ENCODE results near the gene CAPN11. TPM values are rescaled to one million over a fixed set of nuclear protein-coding genes. Genes with fewer than 3 reads are reported as not detected.
A peak's percentile ranks its signal among the peaks of the same experiment; 100 is the strongest.

Gene CAPN11
- total and polyA plus RNA-seq, 2 donors from 2014 or later, result 0.39 to 2.3 TPM

- no peak for FAIRE-seq
- no peak overlapping the region for H3K9ac ChIP-seq (ENCODE audit: low read length in 3 of 3)
- no peak for DNase-seq
- H3K9me3 ChIP-seq (ENCODE audit: control insufficient read depth in 2 of 3, insufficient read depth in 1 of 3, low read length in 3 of 3), result no peaks in the 10 kb centered on the region
- TF ChIP-seq CTCF (IDR thresholded peaks at IDR 0.05; ENCODE audit: borderline replicate concordance, extremely low read depth, insufficient read depth), result no peak
- H3K36me3 ChIP-seq (ENCODE audit: control insufficient read depth in 2 of 3, insufficient read depth in 3 of 3, low read length in 3 of 3), result no peaks in the 10 kb centered on the region
- peaks cover 6 to 15% (median 14%) of the 10 kb centered on the region in 3 donors for H3K4me1 ChIP-seq (ENCODE audit: control insufficient read depth in 2 of 3, insufficient read depth in 2 of 3, low read depth in 1 of 3, low read length in 3 of 3)
- H3K4me3 ChIP-seq (ENCODE audit: low read length in 3 of 3), result no peak overlapping the region
- intact Hi-C loops (cut with DNase I), result no loop called here
- H3K27me3 ChIP-seq (ENCODE audit: control insufficient read depth, insufficient read depth, low read length), result no peaks in the 10 kb centered on the region
- H3K27ac ChIP-seq (ENCODE audit: low read depth in 2 of 2, low read length in 2 of 2), result no peak overlapping the region
Measured at GRCh38 chr6:44123544-44123943, 35.1 kb upstream of the CAPN11 start.

GRCh38 chr6:44126320-44127149 lies 32.1 kb upstream of the CAPN11 start:
- peak overlapping the region; percentile 71 to 82 for H3K27ac ChIP-seq (ENCODE audit: low read depth in 2 of 2, low read length in 2 of 2)

GRCh38 chr6:44127186-44128019 lies 31.2 kb upstream of the CAPN11 start, which contains the start of the genes MRPL14 and TMEM63B:
Gene MRPL14, minus strand, starts transcription at chr6:44127452. Its CDS starts 10,841 bp downstream, at chr6:44116611.
Gene TMEM63B, plus strand, starts transcription at chr6:44127554. Its CDS starts 7,031 bp downstream, at chr6:44134585.
- H3K4me1 ChIP-seq (ENCODE audit: control insufficient read depth in 2 of 3, insufficient read depth in 2 of 3, low read depth in 1 of 3, low read length in 3 of 3), result peaks cover 6 to 17% (median 15%) of the 10 kb centered on the region in 3 donors
- peak within 1 kb of the TSS; percentile 56 to 76 (median 70) for H3K4me3 ChIP-seq (ENCODE audit: low read length in 3 of 3)
- no peaks in the 10 kb centered on the region for H3K9me3 ChIP-seq (ENCODE audit: control insufficient read depth in 2 of 3, insufficient read depth in 1 of 3, low read length in 3 of 3)
- peak; percentile 91 to 96 (median 95) for DNase-seq
- H3K27me3 ChIP-seq (ENCODE audit: control insufficient read depth, insufficient read depth, low read length), result no peaks in the 10 kb centered on the region
- FAIRE-seq, result no peak
- TF ChIP-seq CTCF (IDR thresholded peaks at IDR 0.05; ENCODE audit: borderline replicate concordance, extremely low read depth, insufficient read depth), result no peak
- H3K27ac ChIP-seq (ENCODE audit: low read depth in 2 of 2, low read length in 2 of 2), result peak within 1 kb of the TSS; percentile 71 to 82
- H3K36me3 ChIP-seq (ENCODE audit: control insufficient read depth in 2 of 3, insufficient read depth in 3 of 3, low read length in 3 of 3), result no peaks in the 10 kb centered on the region
- intact Hi-C loops (cut with DNase I), result no loop called here
- H3K9ac ChIP-seq (ENCODE audit: low read length in 3 of 3), result peak within 1 kb of the TSS; percentile 51 to 68 (median 66)

More at GRCh38 chr6:44126320-44127149, 32.1 kb upstream of the CAPN11 start:
- no peak for TF ChIP-seq CTCF (IDR thresholded peaks at IDR 0.05; ENCODE audit: borderline replicate concordance, extremely low read depth, insufficient read depth)
- H3K9me3 ChIP-seq (ENCODE audit: control insufficient read depth in 2 of 3, insufficient read depth in 1 of 3, low read length in 3 of 3), result no peaks in the 10 kb centered on the region
- no peaks in the 10 kb centered on the region for H3K27me3 ChIP-seq (ENCODE audit: control insufficient read depth, insufficient read depth, low read length)
- peaks cover 6 to 17% (median 15%) of the 10 kb centered on the region in 3 donors for H3K4me1 ChIP-seq (ENCODE audit: control insufficient read depth in 2 of 3, insufficient read depth in 2 of 3, low read depth in 1 of 3, low read length in 3 of 3)
- H3K9ac ChIP-seq (ENCODE audit: low read length in 3 of 3), result peak overlapping the region; percentile 49 to 68 (median 64)
- intact Hi-C loops (cut with DNase I), result no loop called here
- peak overlapping the region; percentile 56 to 76 (median 70) for H3K4me3 ChIP-seq (ENCODE audit: low read length in 3 of 3)
- DNase-seq (peak; percentile 83 to 90 (median 87)), FAIRE-seq (no peak)
- H3K36me3 ChIP-seq (ENCODE audit: control insufficient read depth in 2 of 3, insufficient read depth in 3 of 3, low read length in 3 of 3), result no peaks in the 10 kb centered on the region
